OCI-LY1 (cell line): Measurements from ENCODE around the gene NNT.

Experiments
- CTCF ChIP-seq: fragments of 200-600 bp; sonication (generic), shearing (Covaris generic); IDR thresholded peaks from 2 replicates; pipeline ENCODE4 v1.5.1; 2017; ENCODE audit warnings: mild to moderate bottlenecking, antibody characterized with exemption, low read length, moderate library complexity, mixed read lengths
- EZH2 ChIP-seq: fragments of 200-600 bp; sonication (generic), shearing (Covaris generic); IDR thresholded peaks from 2 replicates; pipeline ENCODE4 v1.8.0; 2017; ENCODE audit warnings: borderline replicate concordance, mixed run types, mild to moderate bottlenecking, antibody characterized with exemption, low read length, moderate library complexity, mixed read lengths

GRCh38 chr5:43675357-43675756, 72.4 kb downstream of the NNT start:
- TF ChIP-seq CTCF = no peak
- no peak for TF ChIP-seq EZH2
